GM18526 (cell line): ENCODE results near the gene LBHD2.

Source experiments
- POLR2A ChIP-seq: IDR thresholded peaks from 3 replicates; pipeline ENCODE4 v1.6.1; 2011; ENCODE audit not compliant: insufficient read length; ENCODE audit errors: extremely low read depth

The LBHD2 gene

DNA sequence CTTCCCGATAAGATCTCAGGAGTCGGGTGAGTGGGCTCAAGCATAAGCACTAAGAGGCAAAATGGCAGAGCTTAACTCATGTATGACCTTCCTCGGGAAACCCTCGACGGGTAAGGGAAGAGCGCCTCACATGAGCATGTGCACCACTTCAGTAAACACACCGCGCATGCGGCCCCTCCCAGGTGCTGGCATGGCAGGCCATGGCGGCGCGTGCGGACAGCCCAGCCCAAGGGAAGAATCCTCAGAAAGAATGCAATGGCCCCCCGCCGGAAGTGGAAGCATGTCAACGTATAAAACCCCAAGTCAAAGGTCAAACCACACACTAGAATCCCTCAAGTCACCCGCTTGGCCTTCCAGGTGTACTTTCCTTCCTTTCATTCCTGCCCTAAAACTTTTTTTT is 32.6 kb downstream of the LBHD2 start:
- TF ChIP-seq POLR2A, result no peak

DNA sequence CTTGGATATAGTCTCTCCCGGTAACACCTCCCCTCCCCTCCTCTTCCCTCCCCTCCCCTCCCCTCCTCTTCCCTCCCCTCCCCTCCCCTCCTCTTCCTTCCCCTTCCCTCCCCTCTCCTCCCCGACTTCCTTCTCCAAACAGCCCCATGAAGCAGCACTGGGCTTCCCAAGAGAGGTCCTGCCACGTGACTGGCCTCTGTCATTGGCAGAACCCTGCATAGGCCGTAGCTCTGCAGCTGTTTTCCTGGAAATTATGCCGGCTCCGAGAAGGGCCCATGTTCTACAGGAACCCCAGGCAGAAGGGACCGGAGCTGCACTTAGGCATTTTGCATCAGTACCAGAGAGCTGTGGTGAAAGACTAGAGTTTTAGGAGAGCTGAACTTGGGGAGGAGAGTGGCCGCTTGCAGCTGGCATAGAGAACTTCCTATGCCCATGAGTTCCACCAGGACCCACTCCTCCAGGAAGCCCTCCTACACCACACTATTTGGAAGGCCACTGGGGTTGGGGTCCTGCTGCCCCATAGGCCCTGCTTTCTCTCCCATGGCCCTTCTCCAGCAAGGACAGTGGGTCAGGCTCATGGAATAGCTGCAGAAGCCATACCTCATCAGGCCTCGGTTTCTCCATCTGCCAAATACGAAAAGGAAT is 34.1 kb downstream of the LBHD2 start:
- TF ChIP-seq POLR2A, result no peak

DNA sequence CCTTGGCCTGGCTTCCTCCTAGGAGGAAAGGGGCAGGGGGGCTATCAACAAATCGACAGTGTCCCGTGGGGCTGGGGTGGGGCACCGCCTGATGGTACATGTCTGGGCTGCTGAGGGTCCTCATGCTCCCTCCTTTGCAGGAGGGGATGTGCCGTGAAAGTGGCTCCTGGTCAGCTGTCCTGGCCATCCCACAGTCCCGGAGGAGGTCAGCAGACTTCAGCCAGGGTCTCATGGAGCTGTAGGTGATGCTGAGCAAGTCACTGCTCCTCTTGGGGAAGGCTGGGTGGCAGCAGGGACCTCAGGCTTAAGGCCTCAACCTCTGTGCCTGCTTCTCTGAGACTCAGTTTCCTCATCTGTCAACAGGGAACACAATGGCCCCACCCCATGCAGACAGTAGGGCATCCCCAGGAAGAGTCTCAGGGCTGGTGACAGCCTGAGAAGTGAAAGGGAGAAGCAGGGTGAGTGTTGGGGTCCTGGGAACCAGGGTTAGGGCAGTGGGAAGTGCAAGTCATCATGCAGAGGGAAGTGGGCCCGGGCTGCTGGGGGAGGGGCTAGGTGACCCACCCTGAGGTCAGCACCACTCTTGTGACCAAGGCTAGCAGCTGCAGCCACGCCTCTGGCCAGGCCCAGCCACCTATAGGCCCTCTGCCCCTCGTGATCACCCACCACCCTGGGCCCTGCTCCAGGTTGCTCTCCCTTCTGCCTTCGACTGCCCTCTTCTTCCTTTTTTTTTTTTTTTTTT is 34.8 kb downstream of the LBHD2 start:
- TF ChIP-seq POLR2A, result no peak

DNA sequence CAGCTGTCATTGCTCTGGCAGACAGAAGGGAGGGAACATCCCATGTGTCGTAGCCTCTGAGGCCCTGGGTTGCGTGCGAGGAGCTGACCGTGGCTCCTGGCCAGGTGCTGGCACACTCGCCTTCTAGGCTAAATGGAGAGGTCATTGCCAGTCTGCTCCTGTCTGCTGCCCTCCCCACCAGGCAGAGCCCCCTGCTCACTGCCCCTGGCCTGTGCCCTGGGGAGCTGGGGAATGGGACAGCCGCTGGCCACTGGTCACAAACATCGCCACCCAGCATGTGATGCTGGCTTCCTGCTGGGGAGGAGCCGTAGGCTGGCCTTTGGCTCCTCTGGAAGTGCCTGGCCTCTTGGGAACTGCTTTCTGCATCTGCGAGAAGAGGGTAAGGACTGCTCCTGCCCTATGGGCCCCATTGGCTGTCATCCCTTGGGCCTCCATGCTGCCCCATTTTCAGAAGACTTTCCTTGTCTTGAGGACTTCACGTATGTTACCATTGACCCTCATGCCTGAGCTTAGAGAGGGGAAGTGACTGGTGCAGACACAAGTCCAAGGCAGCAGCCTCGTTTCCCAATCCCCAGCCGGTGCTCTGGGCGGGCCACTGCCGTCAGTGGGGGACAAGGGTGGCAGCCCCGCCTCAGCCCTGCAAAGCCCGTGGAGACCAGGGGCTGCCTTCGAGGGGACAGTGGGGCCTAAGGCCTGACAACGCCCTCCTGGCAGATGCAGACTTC is 37.3 kb downstream of the LBHD2 start:
- no peak for TF ChIP-seq POLR2A

DNA sequence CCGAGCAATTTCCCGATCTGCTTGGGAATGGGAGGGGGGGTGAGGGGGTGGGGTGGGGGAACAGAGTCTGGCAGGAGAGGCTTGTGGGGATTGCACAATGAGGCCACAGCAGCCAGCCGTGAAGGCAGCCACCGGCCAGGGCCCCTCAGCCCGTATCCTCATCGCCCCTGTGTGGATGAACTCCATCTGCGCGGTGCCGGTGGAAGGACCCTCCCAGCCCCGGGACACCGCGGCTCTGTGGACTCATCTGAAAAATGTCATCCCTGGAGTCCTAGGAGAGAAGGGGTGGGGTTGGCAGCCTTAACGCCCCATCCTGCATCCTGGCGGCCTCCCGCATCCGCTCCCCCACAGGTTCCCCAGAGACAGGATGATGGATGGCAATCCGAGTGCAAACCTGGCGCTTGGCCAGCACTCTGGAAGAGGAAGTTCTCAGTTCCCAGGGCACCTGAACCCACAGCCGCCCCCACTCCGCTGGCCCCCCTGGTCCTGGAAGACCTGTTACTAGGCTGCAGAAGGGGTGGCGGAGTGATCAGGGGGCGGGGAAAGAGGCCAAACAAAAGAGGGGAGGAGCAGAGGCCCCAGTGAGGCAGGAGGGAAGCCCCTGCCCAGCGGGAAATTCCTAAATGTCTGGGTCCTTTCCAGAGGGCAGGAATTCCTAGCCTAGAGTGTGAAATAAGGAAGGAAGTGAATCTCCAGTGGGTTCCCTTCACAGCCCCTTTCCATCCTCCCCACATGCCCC is 38.0 kb downstream of the LBHD2 start:
- TF ChIP-seq POLR2A, result no peak

DNA sequence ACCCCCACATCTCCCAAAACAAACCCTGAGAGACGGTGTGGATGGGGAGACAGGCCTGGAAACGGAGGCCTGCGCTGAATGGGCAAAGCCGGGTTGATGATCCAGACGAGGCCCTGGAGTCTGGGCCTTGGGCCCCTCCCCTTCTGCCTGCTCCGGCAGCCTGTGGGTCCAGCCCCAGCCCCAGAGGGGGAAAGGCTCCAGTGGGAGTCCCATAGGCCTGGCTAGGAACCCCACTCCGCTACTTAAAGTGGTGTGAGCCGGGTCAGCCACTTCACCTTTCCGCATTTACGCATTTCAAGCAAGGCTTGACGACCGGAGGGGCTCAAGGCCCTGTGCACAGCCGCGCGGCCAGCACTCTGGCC is 38.6 kb downstream of the LBHD2 start:
- TF ChIP-seq POLR2A, result no peak

DNA sequence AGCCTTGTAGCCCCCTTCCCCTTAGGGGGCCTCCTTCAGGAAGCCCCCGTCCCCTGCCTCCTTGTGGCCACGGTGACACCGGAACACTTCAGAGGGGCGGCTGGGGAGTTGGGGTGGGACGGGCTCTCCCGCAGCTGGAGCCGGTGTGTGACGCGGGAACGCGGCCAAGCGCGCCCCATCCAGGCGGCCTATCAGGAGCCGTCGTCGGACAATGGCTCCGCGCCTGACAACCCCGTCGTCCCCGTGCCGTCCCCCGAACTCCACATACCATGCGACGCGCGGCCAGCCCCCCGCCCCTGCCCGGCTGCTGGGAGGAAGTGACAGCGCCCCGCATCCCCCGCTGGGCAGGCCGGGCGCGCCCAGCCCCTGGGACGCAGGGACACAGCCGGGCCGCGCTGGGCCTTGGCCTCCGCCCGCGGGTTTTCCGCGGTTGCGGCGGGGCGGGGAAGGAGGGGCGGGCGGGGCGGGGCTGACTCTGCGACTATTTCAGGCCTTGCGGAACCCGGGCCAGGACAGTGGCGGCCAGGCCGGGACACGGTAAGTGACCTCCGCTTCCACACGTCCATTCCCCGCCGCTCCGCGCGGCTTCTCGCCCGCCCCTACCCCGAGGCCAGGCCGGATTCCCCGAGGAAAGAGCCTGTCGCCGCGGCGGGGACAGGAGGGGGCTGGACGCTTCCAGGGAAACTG is 39.1 kb downstream of the LBHD2 start, which contains the start of gene TNFAIP2:
TSS of gene TNFAIP2 (plus strand) at position 515 of the 687 bp plus-strand sequence. CDS start 2,997 bp downstream, outside the sequence.
- TF ChIP-seq POLR2A, result peak; percentile 59

DNA sequence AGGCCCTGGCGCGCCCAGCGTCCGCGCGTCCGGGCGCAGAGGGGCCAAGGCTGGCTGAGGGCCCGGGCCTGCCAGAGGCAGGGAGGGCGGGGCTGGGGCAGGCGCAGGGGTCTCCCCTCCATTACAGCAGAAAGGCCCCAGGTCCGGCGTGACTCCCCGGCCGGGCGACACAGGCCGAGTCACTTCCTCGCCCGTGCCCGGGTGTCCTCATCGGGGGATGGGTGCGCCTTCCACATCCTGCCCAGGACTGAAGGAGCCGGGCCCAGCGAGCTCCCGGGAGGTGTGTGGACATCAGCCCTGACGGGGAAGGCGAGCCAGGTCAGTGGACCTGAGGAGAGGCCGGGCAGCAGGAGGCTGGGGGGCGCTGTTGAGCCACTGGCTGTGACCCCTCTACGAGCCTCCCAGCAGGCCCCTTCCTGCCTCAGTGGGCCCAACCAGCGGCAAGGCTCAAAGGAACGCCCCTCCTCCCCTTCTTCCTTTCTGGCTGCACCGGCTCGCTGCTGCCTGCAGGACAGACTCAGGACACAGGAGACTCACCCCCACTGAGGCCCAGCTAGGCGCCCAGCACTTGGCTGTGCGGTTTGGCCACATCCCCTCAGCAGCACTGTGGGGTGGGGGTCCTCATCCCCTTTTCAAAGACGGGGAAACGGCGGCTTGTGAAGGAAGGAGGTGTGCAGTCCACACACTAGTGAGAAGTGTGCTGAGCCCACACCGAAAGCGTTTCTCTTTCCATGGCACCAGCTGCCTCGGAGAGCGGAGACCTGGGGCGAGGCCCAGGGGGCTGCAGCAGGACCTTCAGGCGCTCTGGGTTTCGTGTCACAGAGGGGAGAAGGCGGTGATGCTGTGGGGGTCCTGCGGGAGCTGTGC is 39.9 kb downstream of the LBHD2 start:
- no peak for TF ChIP-seq POLR2A

DNA sequence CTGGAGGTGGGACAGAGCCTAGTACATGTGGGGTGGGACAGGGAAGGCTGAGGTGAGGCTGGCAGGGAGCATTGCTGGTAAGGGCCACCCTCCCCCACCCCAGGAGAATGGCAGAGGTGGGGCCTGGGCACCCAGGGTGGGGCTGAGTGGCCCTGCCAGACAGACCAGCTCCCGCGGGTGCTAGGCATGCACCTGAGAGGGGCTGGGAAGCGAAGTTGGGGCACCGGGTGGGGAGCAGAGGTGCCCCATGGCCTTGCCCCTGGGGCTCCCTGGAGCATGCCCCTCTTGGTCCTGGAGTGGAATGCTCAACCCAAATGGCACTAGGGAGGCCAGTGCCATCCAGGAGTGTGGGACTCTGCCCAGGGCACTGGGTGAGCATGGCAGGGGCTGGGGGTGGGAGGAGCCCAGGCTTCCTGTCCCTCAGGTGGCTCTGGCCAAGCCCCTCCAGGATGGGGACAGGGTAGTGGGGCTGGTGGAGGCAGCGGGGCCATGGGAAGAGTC is 40.5 kb downstream of the LBHD2 start:
- no peak for TF ChIP-seq POLR2A

DNA sequence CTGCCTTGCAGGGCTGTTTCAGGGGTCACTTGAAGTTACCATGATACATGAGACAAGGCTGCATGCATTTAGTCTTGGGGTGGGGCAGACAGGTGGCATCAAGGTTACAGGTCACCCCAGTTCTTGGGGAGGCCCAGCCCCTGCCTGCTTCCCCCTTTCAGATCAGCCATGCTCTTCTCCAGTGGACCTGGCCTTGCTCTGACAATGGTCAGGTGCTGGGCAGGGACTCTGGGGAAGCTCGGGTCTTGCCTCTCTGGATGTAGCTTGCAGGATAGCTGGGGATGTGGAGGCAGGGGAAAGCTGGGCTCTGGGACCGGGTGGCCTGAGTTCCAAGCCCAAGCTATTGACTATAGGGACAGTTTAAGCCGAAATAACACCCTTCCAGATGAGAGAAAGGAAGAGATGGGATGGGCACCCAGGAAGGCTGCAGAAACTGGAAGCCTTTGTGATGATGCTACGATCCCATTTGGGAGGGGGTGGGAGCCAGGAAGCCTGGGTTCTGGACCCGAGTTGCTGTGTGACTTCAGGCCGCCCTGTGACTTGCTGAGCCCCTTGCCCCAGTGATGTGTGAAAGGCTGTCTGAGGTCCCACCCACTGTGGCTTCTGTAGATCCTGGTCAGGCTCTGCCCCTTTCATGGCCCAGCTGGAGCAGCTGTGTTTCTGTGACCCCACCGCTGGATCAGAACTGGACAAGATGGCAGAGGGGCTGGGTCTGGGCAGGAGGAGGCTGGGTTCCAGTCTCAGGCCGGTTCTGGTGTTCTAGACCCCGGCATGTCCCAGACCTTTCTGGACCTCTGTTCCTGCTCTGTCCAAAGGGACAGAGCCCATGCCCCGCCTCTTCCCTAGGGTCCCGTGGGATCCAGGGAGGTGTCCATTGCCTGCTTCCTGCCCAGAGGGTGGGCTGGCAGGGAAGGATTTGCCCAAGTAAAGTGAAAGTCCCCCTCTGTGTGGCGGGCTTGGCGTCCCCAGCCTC is 41.4 kb downstream of the LBHD2 start:
- TF ChIP-seq POLR2A, result no peak

DNA sequence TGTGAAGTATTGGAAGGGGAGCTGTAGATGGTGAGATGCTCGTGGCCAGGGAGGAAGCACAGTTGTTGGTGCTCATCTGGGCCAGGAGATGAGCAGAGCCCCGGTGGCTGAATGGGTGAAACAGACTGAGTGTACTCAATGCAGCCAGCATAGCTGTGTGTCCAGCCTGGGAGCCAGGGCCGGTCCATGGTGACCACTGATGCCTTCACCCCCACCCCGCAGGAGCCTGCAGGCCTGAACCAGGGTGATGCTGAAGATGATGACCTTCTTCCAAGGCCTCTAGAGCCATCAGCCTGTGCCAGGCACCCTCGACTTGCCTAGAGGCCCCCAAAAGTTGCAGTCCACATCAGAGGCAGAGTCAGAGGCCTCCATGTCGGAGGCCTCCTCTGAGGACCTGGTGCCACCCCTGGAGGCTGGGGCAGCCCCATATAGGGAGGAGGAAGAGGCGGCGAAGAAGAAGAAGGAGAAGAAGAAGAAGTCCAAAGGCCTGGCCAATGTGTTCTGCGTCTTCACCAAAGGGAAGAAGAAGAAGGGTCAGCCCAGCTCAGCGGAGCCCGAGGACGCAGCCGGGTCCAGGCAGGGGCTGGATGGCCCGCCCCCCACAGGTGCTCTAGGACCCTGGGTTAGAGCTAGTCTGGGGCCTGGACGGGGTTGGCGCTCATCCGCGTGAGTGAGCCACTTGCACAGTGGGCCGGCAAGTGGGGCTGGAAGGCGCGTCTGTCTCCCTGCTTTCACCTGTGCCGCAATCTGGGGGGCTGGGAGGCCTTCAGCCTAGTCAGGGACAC is 42.3 kb downstream of the LBHD2 start:
- TF ChIP-seq POLR2A, result no peak

DNA sequence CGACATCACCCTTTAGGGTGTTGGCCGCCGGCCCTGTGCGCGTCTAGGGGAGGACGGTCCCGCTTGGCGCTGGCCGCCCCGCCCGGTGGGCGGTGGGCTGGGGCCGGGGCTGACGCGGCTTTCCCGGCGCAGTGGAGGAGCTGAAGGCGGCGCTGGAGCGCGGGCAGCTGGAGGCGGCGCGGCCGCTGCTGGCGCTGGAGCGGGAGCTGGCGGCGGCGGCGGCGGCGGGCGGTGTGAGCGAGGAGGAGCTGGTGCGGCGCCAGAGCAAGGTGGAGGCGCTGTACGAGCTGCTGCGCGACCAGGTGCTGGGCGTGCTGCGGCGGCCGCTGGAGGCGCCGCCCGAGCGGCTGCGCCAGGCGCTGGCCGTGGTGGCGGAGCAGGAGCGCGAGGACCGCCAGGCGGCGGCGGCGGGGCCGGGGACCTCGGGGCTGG is 42.9 kb downstream of the LBHD2 start:
- no peak for TF ChIP-seq POLR2A
